ENCODE results near the gene RNF157.

GRCh38 chr17:76136276-76137000, 103.9 kb downstream of the RNF157 start:
- TF ChIP-seq POLR2A (IDR thresholded peaks at IDR 0.05) (no peak), EP300 (IDR thresholded peaks at IDR 0.05; ENCODE audit: low read depth) (no peak)

All from transverse colon (tissue), 1 donor.